Measurements from ENCODE around the gene PTGES2. TPM values are rescaled to one million over a fixed set of nuclear protein-coding genes. Genes with fewer than 3 reads are reported as not detected.

Gene PTGES2
- total and polyA plus RNA-seq, 2 of the 13 experiments (the other 11 are each of a cell fraction or from before 2014, with no cell fraction given) = 63.7 to 79.8 TPM

DNA sequence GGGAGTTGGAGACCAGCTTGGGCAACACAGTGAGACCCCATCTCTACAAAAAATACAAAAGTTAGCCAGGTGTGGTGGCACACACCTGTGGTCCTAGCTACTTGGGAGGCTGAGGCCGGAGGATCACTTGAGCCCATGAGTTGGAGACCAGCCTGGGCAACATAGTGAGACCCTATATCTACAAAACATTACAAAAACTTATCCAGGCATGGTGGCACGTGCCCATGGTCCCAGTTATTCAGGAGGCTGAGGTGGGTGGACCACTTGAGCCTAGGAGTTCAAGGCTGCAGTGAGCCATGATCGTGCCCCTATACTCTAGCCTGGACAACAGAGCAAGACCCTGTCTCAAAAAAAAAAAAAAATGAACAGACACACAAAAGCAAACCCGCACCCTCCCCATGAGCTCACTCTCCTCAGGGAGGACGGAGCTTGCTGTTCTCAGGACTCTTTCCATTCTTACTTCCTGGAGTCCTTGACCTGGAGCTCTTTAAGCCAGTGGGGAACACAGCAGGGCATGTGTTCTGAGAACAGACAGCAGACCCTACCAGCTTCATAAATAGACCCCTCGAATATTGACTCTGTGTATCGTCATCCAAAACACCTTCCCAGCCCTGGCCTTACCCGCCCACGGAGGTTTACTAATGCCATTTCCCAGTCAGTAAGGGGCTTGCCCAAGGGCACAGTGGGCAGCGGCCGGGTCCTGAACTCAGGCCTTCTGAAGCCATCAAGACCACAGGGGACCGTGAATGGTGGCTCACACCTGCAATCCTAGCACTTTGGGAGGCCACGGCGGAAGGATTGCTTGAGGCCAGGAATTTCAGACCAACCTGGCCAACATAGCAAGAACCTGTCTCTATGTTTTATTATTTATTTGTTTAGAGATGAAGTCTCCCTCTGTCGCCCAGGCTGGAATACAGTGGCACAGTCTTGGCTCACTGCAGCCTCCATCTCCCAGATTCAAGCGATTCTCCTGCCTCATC, 11.1 kb downstream of the PTGES2 start (continued):
- TF ChIP-seq SIX1 (CRISPR knock-in tag; IDR thresholded peaks at IDR 0.05; ENCODE audit: borderline replicate concordance) (no peak), MAF1 (CRISPR knock-in tag; IDR thresholded peaks at IDR 0.05; ENCODE audit: borderline replicate concordance) (no peak), ZNF891 (CRISPR knock-in tag; IDR thresholded peaks at IDR 0.05) (no peak), ZNF770 (CRISPR knock-in tag; IDR thresholded peaks at IDR 0.05) (peak; percentile 69), ZNF549 (CRISPR knock-in tag; IDR thresholded peaks at IDR 0.05) (no peak), CEBPG (CRISPR knock-in tag; IDR thresholded peaks at IDR 0.05) (no peak), SNRNP70 (IDR thresholded peaks at IDR 0.05; ENCODE audit: low read depth, low read length) (no peak), KMT2A (CRISPR knock-in tag; IDR thresholded peaks at IDR 0.05) (no peak), MXI1 (IDR thresholded peaks at IDR 0.05; ENCODE audit: borderline replicate concordance, low read depth, low read length) (no peak)
- TF ChIP-seq, protein P1, sequence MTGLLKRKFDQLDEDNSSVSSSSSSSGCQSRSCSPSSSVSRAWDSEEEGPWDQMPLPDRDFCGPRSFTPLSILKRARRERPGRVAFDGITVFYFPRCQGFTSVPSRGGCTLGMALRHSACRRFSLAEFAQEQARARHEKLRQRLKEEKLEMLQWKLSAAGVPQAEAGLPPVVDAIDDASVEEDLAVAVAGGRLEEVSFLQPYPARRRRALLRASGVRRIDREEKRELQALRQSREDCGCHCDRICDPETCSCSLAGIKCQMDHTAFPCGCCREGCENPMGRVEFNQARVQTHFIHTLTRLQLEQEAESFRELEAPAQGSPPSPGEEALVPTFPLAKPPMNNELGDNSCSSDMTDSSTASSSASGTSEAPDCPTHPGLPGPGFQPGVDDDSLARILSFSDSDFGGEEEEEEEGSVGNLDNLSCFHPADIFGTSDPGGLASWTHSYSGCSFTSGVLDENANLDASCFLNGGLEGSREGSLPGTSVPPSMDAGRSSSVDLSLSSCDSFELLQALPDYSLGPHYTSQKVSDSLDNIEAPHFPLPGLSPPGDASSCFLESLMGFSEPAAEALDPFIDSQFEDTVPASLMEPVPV (CRISPR knock-in tag; IDR thresholded peaks at IDR 0.05) = no peak
- TF ChIP-seq, protein P2, sequence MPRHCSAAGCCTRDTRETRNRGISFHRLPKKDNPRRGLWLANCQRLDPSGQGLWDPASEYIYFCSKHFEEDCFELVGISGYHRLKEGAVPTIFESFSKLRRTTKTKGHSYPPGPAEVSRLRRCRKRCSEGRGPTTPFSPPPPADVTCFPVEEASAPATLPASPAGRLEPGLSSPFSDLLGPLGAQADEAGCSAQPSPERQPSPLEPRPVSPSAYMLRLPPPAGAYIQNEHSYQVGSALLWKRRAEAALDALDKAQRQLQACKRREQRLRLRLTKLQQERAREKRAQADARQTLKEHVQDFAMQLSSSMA (CRISPR knock-in tag; IDR thresholded peaks at IDR 0.05) = no peak
- TF ChIP-seq, protein P3, sequence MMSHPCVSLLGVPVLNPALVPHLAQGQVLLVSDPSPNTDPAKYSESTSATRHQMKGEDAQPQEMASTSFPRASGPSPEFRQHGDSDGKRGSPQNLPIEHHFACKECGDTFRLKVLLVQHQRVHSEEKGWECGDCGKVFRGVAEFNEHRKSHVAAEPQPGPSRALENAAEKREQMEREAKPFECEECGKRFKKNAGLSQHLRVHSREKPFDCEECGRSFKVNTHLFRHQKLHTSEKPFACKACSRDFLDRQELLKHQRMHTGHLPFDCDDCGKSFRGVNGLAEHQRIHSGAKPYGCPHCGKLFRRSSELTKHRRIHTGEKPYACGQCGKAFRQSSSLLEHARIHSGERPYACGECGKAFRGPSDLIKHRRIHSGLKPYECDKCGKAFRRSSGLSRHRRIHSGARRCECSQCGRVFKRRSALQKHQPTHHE (CRISPR knock-in tag; IDR thresholded peaks at IDR 0.05; ENCODE audit: borderline replicate concordance) = no peak
- TF ChIP-seq, protein P4, sequence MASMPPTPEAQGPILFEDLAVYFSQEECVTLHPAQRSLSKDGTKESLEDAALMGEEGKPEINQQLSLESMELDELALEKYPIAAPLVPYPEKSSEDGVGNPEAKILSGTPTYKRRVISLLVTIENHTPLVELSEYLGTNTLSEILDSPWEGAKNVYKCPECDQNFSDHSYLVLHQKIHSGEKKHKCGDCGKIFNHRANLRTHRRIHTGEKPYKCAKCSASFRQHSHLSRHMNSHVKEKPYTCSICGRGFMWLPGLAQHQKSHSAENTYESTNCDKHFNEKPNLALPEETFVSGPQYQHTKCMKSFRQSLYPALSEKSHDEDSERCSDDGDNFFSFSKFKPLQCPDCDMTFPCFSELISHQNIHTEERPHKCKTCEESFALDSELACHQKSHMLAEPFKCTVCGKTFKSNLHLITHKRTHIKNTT (CRISPR knock-in tag; IDR thresholded peaks at IDR 0.05) = no peak
- TF ChIP-seq, protein P5, sequence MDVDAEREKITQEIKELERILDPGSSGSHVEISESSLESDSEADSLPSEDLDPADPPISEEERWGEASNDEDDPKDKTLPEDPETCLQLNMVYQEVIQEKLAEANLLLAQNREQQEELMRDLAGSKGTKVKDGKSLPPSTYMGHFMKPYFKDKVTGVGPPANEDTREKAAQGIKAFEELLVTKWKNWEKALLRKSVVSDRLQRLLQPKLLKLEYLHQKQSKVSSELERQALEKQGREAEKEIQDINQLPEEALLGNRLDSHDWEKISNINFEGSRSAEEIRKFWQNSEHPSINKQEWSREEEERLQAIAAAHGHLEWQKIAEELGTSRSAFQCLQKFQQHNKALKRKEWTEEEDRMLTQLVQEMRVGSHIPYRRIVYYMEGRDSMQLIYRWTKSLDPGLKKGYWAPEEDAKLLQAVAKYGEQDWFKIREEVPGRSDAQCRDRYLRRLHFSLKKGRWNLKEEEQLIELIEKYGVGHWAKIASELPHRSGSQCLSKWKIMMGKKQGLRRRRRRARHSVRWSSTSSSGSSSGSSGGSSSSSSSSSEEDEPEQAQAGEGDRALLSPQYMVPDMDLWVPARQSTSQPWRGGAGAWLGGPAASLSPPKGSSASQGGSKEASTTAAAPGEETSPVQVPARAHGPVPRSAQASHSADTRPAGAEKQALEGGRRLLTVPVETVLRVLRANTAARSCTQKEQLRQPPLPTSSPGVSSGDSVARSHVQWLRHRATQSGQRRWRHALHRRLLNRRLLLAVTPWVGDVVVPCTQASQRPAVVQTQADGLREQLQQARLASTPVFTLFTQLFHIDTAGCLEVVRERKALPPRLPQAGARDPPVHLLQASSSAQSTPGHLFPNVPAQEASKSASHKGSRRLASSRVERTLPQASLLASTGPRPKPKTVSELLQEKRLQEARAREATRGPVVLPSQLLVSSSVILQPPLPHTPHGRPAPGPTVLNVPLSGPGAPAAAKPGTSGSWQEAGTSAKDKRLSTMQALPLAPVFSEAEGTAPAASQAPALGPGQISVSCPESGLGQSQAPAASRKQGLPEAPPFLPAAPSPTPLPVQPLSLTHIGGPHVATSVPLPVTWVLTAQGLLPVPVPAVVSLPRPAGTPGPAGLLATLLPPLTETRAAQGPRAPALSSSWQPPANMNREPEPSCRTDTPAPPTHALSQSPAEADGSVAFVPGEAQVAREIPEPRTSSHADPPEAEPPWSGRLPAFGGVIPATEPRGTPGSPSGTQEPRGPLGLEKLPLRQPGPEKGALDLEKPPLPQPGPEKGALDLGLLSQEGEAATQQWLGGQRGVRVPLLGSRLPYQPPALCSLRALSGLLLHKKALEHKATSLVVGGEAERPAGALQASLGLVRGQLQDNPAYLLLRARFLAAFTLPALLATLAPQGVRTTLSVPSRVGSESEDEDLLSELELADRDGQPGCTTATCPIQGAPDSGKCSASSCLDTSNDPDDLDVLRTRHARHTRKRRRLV (CRISPR knock-in tag; IDR thresholded peaks at IDR 0.05) = no peak
